ENCODE data around the gene PHTF1. TPM values are rescaled to one million over a fixed set of nuclear protein-coding genes. Genes with fewer than 3 reads are reported as not detected.

PHTF1 gene
- total RNA-seq (2022) = 8.4 and 13.0 TPM in 2 replicates
- percentile 61 among the genes with signal in this experiment for Bru-seq, nascent RNA
- percentile 60 among the genes with signal in this experiment for BruChase-seq, experiment 1, labeled RNA remaining after a 6-hour chase
- BruChase-seq, experiment 2, labeled RNA remaining after a 2-hour chase = percentile 61 among the genes with signal in this experiment
- long read RNA-seq, transcript PHTF1-204 (19 exons, 3,273 nt) = major isoform, 6 of 41 reads
- long read RNA-seq, partial matches to known transcripts = 21 of 41 reads
- long read RNA-seq, other reads (novel, unspliced or antisense) = 13 of 41 reads

- BruUV-seq (replicated peaks) = TSS peak; percentile 80
- CTCF ChIA-PET = interaction anchor here (0.5 to 1.0 kb wide), 3 partner anchors 25 to 628 kb away, joined by 3 read pairs; no protein-coding TSS in a partner anchor
- Mint-ChIP-seq H3K27ac (ENCODE audit: low read depth, unreplicated experiment) (peak within 1 kb of the TSS; percentile 73), H3K36me3 (ENCODE audit: insufficient read depth, unreplicated experiment) (peaks cover 8% of the 10 kb centered on the region), H3K27me3 (ENCODE audit: insufficient read depth, unreplicated experiment) (no peaks in the 10 kb centered on the region), H3K4me1 (ENCODE audit: insufficient read depth, unreplicated experiment) (peaks cover 13% of the 10 kb centered on the region), H3K9me3 (ENCODE audit: unreplicated experiment) (no peaks in the 10 kb centered on the region), H3K4me3 (ENCODE audit: unreplicated experiment) (peak within 1 kb of the TSS; percentile 73)
- POLR2A ChIA-PET = interaction anchor here (0.6 to 3.2 kb wide), 17 partner anchors 10 to 367 kb away, joined by 3 to 24 read pairs (median 5); partner anchors contain the start of genes AP4B1, DCLRE1B, HIPK1 and RSBN1
- TF ChIP-seq, protein P1, sequence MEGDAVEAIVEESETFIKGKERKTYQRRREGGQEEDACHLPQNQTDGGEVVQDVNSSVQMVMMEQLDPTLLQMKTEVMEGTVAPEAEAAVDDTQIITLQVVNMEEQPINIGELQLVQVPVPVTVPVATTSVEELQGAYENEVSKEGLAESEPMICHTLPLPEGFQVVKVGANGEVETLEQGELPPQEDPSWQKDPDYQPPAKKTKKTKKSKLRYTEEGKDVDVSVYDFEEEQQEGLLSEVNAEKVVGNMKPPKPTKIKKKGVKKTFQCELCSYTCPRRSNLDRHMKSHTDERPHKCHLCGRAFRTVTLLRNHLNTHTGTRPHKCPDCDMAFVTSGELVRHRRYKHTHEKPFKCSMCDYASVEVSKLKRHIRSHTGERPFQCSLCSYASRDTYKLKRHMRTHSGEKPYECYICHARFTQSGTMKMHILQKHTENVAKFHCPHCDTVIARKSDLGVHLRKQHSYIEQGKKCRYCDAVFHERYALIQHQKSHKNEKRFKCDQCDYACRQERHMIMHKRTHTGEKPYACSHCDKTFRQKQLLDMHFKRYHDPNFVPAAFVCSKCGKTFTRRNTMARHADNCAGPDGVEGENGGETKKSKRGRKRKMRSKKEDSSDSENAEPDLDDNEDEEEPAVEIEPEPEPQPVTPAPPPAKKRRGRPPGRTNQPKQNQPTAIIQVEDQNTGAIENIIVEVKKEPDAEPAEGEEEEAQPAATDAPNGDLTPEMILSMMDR (IDR thresholded peaks at IDR 0.05; ENCODE audit: unreplicated experiment) = no peak
- intact Hi-C loops (cut with micrococcal nuclease) = loop anchor here (2.0 to 10.0 kb wide), 3 partner anchors 53 to 365 kb away; partner anchors contain the start of genes AP4B1, DCLRE1B, MAGI3 and RSBN1
- peak; percentile 69 for DNase-seq (ENCODE audit: unreplicated experiment)
Observed at GRCh38 chr1:113759333-113760101, at the start of gene PHTF1. Gene PHTF1, minus strand, starts transcription at chr1:113759486. Its CDS starts 783 bp downstream, at chr1:113758703.

DNA sequence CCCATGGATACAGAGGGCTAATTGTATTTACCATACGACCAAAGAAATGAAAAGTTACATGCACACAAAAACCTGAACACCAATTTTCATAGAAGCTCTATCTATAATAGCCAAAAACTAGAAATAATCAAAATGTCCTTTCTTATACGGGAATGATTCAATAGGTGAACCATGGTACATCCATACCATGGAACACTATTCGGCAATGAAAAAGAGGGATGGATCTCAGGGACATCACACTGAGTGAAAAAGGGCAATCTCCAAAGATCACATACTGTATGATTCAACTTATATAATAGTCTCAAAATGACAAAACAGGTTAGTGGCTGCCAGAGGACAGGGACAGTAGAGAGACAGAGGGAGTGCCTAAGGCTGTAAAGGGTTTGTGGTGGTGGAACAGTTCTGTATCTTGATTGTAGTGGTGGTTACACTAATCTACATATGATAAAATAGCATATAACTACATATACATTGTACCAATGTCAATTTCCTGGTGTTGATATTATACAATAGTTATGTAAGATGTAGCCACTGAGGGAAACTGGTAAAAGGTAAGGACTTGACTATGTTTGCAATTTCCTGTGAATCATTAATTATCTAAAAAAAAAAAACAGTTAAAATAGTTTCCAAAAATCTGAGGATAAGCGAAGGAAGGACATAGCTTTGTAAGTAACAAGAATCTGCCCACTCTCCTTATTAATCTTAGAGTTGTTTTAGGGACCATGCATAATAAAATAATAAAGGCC lies 49.3 kb upstream of the PHTF1 start:
- Mint-ChIP-seq H3K36me3 (ENCODE audit: insufficient read depth, unreplicated experiment) (peaks cover 24% of the 10 kb centered on the region), H3K4me3 (ENCODE audit: unreplicated experiment) (peak overlapping the region; percentile 94), H3K9me3 (ENCODE audit: unreplicated experiment) (no peaks in the 10 kb centered on the region), H3K4me1 (ENCODE audit: insufficient read depth, unreplicated experiment) (peaks cover 31% of the 10 kb centered on the region), H3K27ac (ENCODE audit: low read depth, unreplicated experiment) (no peak overlapping the region), H3K27me3 (ENCODE audit: insufficient read depth, unreplicated experiment) (no peaks in the 10 kb centered on the region)
- ChIA-PET CTCF (interaction anchor here (0.7 kb wide), 1 partner anchor 57 kb away, joined by 4 read pairs; no protein-coding TSS in a partner anchor), POLR2A (no interaction called here)
- intact Hi-C loops (cut with micrococcal nuclease) = no loop called here
- TF ChIP-seq, protein P1 (IDR thresholded peaks at IDR 0.05; ENCODE audit: unreplicated experiment) = no peak
- DNase-seq (ENCODE audit: unreplicated experiment) = no peak
- no TSS peak for BruUV-seq (replicated peaks)

- intact Hi-C loops (cut with micrococcal nuclease) = no loop called here
- no peak overlapping the region for H3K4me3 Mint-ChIP-seq (ENCODE audit: unreplicated experiment)
- TF ChIP-seq, protein P1 (IDR thresholded peaks at IDR 0.05; ENCODE audit: unreplicated experiment) = no peak
- H3K27ac Mint-ChIP-seq (ENCODE audit: low read depth, unreplicated experiment) = no peak overlapping the region
- no TSS peak for BruUV-seq (replicated peaks)
- no peak for DNase-seq (ENCODE audit: unreplicated experiment)
- H3K9me3 Mint-ChIP-seq (ENCODE audit: unreplicated experiment) = no peaks in the 10 kb centered on the region
- peaks cover 31% of the 10 kb centered on the region for H3K4me1 Mint-ChIP-seq (ENCODE audit: insufficient read depth, unreplicated experiment)
- CTCF ChIA-PET = interaction anchor here (0.6 to 0.9 kb wide), 2 partner anchors 218 to 733 kb away, joined by 3 to 6 read pairs; no protein-coding TSS in a partner anchor
- H3K36me3 Mint-ChIP-seq (ENCODE audit: insufficient read depth, unreplicated experiment) = peaks cover 13% of the 10 kb centered on the region
- H3K27me3 Mint-ChIP-seq (ENCODE audit: insufficient read depth, unreplicated experiment) = no peaks in the 10 kb centered on the region
- POLR2A ChIA-PET = interaction anchor here (0.7 to 1.9 kb wide), 2 partner anchors 14 to 46 kb away, joined by 4 read pairs; partner anchors contain the start of gene PHTF1
Observed at GRCh38 chr1:113805639-113806038, 46.4 kb upstream of the PHTF1 start.
